Measurements from ENCODE around the gene F8.
"Not testable (repeated sequence)": the region's sequence is repeated elsewhere in the genome, so short reads cannot be mapped to it uniquely, and the experiment has no call there.

The F8 gene

GRCh38 chrX:154833746-154834274 lies 188.7 kb downstream of the F8 start:
- no peak for DNase-seq
- Histone ChIP-seq H3K4me1 (no peaks in the 10 kb centered on the region), H3K4me3 (ENCODE audit: low read depth, low read length) (no peak overlapping the region), H3K36me3 (no peaks in the 10 kb centered on the region), H3K27me3 (no peaks in the 10 kb centered on the region), H3K9me3 (no peaks in the 10 kb centered on the region)
- TF ChIP-seq, protein P1, sequence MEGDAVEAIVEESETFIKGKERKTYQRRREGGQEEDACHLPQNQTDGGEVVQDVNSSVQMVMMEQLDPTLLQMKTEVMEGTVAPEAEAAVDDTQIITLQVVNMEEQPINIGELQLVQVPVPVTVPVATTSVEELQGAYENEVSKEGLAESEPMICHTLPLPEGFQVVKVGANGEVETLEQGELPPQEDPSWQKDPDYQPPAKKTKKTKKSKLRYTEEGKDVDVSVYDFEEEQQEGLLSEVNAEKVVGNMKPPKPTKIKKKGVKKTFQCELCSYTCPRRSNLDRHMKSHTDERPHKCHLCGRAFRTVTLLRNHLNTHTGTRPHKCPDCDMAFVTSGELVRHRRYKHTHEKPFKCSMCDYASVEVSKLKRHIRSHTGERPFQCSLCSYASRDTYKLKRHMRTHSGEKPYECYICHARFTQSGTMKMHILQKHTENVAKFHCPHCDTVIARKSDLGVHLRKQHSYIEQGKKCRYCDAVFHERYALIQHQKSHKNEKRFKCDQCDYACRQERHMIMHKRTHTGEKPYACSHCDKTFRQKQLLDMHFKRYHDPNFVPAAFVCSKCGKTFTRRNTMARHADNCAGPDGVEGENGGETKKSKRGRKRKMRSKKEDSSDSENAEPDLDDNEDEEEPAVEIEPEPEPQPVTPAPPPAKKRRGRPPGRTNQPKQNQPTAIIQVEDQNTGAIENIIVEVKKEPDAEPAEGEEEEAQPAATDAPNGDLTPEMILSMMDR (IDR thresholded peaks at IDR 0.05; ENCODE audit: low read depth, low read length): no peak

GRCh38 chrX:154829926-154830442 lies 192.5 kb downstream of the F8 start:
- Histone ChIP-seq H3K27me3 (no peaks in the 10 kb centered on the region), H3K4me1 (no peaks in the 10 kb centered on the region), H3K36me3 (no peaks in the 10 kb centered on the region), H3K4me3 (ENCODE audit: low read depth, low read length) (no peak overlapping the region), H3K9me3 (no peaks in the 10 kb centered on the region)
- DNase-seq: no peak
- TF ChIP-seq, protein P1 (IDR thresholded peaks at IDR 0.05; ENCODE audit: low read depth, low read length): no peak

DNA sequence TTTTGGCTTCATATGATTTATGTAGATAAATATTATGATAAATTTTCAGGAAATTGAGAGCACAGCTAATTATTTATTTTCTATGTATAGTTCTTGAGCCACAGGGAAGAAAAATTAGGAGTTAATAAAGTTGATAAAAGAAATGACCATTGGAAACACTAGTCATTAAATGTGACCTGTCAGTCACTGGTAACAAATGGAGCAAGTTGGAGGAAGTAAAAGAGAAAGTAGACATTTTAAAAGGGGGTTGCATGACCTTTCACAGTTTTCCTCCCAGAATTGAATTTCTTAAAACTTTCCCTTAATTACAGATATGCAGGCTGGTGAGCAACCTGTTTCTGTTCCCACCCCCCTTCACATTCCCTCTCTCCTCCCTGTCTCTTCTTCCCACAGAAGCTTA lies 193.4 kb downstream of the F8 start:
- TF ChIP-seq, protein P1 (IDR thresholded peaks at IDR 0.05; ENCODE audit: low read depth, low read length): no peak
- no peak for DNase-seq
- Histone ChIP-seq H3K27me3 (no peaks in the 10 kb centered on the region), H3K4me3 (ENCODE audit: low read depth, low read length) (no peak overlapping the region), H3K9me3 (no peaks in the 10 kb centered on the region), H3K36me3 (no peaks in the 10 kb centered on the region), H3K4me1 (no peaks in the 10 kb centered on the region)

GRCh38 chrX:154828016-154828408 lies 194.5 kb downstream of the F8 start:
- TF ChIP-seq, protein P1 (IDR thresholded peaks at IDR 0.05; ENCODE audit: low read depth, low read length): no peak

GRCh38 chrX:154827194-154828015 lies 195.1 kb downstream of the F8 start:
- Histone ChIP-seq H3K4me1 (no peaks in the 10 kb centered on the region), H3K4me3 (ENCODE audit: low read depth, low read length) (no peak overlapping the region), H3K36me3 (no peaks in the 10 kb centered on the region), H3K27me3 (no peaks in the 10 kb centered on the region), H3K9me3 (no peaks in the 10 kb centered on the region)
- TF ChIP-seq, protein P1 (IDR thresholded peaks at IDR 0.05; ENCODE audit: low read depth, low read length): no peak
- DNase-seq: no peak

More at GRCh38 chrX:154828016-154828408, 194.5 kb downstream of the F8 start:
- no peaks in the 10 kb centered on the region for H3K4me1 ChIP-seq
- DNase-seq: no peak
- no peaks in the 10 kb centered on the region for H3K36me3 ChIP-seq
- no peak overlapping the region for H3K4me3 ChIP-seq (ENCODE audit: low read depth, low read length)
- no peaks in the 10 kb centered on the region for H3K27me3 ChIP-seq
- H3K9me3 ChIP-seq: no peaks in the 10 kb centered on the region

GRCh38 chrX:154825586-154825985 lies 196.9 kb downstream of the F8 start:
- not testable (repeated sequence) for H3K4me3 ChIP-seq (ENCODE audit: low read depth, low read length); H3K27me3 ChIP-seq; DNase-seq; H3K4me1 ChIP-seq; H3K36me3 ChIP-seq; H3K9me3 ChIP-seq

Data from BE2C (cell line).